NCI-H2107 treated with DMSO at 0.1 percent for 48 hours (cell line): ENCODE data around the gene STAT4.
A peak's percentile ranks its signal among the peaks of the same experiment; 100 is the strongest.

Source experiments
- DNase-seq: peaks from one replicate; lab custom pipeline; 2025; ENCODE audit not compliant: unreplicated experiment; lab: John Stamatoyannopoulos, UW

STAT4 gene

GRCh38 chr2:191086706-191087105 is 64.1 kb downstream of the STAT4 start:
- no peak for DNase-seq

- no peak for DNase-seq
Observed at GRCh38 chr2:191083540-191083939, 67.3 kb downstream of the STAT4 start.

- DNase-seq: no peak
Observed at GRCh38 chr2:191082321-191082720, 68.5 kb downstream of the STAT4 start.

GRCh38 chr2:191081411-191082155 is 69.2 kb downstream of the STAT4 start:
- no peak for DNase-seq

- no peak for DNase-seq
Observed at GRCh38 chr2:191078165-191078867, 72.5 kb downstream of the STAT4 start.

- no peak for DNase-seq
Observed at GRCh38 chr2:191070276-191070675, 80.5 kb downstream of the STAT4 start.

- DNase-seq: no peak
Observed at GRCh38 chr2:191069606-191070005, 81.2 kb downstream of the STAT4 start.

- no peak for DNase-seq
Observed at GRCh38 chr2:191066919-191067233, 83.9 kb downstream of the STAT4 start.

- DNase-seq: no peak
Observed at GRCh38 chr2:191066197-191066918, 84.4 kb downstream of the STAT4 start.

- DNase-seq: no peak
Observed at GRCh38 chr2:191065785-191066184, 85.0 kb downstream of the STAT4 start.

GRCh38 chr2:191064590-191064989 is 86.2 kb downstream of the STAT4 start:
- no peak for DNase-seq

- DNase-seq: no peak
Observed at GRCh38 chr2:191063584-191063983, 87.2 kb downstream of the STAT4 start.

GRCh38 chr2:191061381-191061980 is 89.3 kb downstream of the STAT4 start:
- no peak for DNase-seq

GRCh38 chr2:191059308-191059707 is 91.5 kb downstream of the STAT4 start:
- DNase-seq: no peak

GRCh38 chr2:191056228-191056627 is 94.6 kb downstream of the STAT4 start:
- no peak for DNase-seq

- DNase-seq: no peak
Observed at GRCh38 chr2:191053256-191053655, 97.5 kb downstream of the STAT4 start.

GRCh38 chr2:191051825-191052778 is 98.7 kb downstream of the STAT4 start:
- peak; percentile 41 for DNase-seq

- no peak for DNase-seq
Observed at GRCh38 chr2:191051177-191051576, 99.6 kb downstream of the STAT4 start.

GRCh38 chr2:191050640-191050987 is 100.2 kb downstream of the STAT4 start:
- DNase-seq: no peak

GRCh38 chr2:191049728-191050639 is 100.8 kb downstream of the STAT4 start:
- peak; percentile 6 for DNase-seq
